AG04450 (cell line): ENCODE results near the gene FILIP1. TPM values are rescaled to one million over a fixed set of nuclear protein-coding genes. Genes with fewer than 3 reads are reported as not detected.
A peak's percentile ranks its signal among the peaks of the same experiment; 100 is the strongest.

Experiments used
- CTCF ChIA-PET: fragments of 300-600, 350-600 bp; formaldehyde crosslinking; extraction: SDS; loops from one replicate; lab custom pipeline; 2022; ENCODE audit warnings: antibody characterized with exemption, inconsistent platforms; lab: Charles Lee
- POLR2A ChIA-PET: fragments of 350-600 bp; formaldehyde crosslinking; extraction: SDS; loops from one replicate; lab custom pipeline; 2021; ENCODE audit warnings: antibody characterized with exemption, inconsistent platforms; lab: Yijun Ruan, JAX
- DNase-seq: peaks from one replicate; pipeline ENCODE4 v3.0.0-alpha.2; 2011; ENCODE audit warnings: low read depth, low spot score
- H3K27ac ChIP-seq: one replicate; pipeline ENCODE4 v1.5.1; 2012; ENCODE audit warnings: low read depth, low read length, control low read depth
- H3K27me3 ChIP-seq: one replicate; pipeline ENCODE4 v1.6.0; 2012; ENCODE audit warnings: low read length; ENCODE audit not compliant: control insufficient read depth, insufficient read depth
- H3K4me3 ChIP-seq: 2 replicates; pipeline ENCODE4 v1.5.1; 2011; ENCODE audit warnings: mild to moderate bottlenecking, low read depth, low read length, control low read depth
- H3K9me3 ChIP-seq: 2 replicates; pipeline ENCODE4 v1.5.1; 2012; ENCODE audit warnings: low read length; ENCODE audit not compliant: control insufficient read depth, insufficient read depth
- CTCF ChIP-seq: IDR thresholded peaks from 2 replicates; pipeline ENCODE4 v1.5.1; 2011; ENCODE audit warnings: low read depth, low read length, control low read depth, inconsistent platforms
- polyA plus RNA-seq: library from polyadenylated mRNA; depleted of rRNA; stranded (reverse); fragments of >200 nt; gene quantifications from 2 replicates; pipeline ENCODE4 v1.2.3, GENCODE V29; 2011

FILIP1 gene
- polyA plus RNA-seq, 1 experiment = 0.12 TPM

GRCh38 chr6:75267461-75267860 is 226.1 kb downstream of the FILIP1 start:
- ChIA-PET POLR2A (interaction anchor here (0.9 kb wide), 1 partner anchor 279 kb away, joined by 3 read pairs; no protein-coding TSS in a partner anchor), CTCF (interaction anchor here (0.6 to 4.5 kb wide), 48 partner anchors 8 to 476 kb away, joined by 3 to 74 read pairs (median 4); partner anchors contain the start of genes COX7A2 and TMEM30A)
- no peak overlapping the region for H3K4me3 ChIP-seq
- H3K9me3 ChIP-seq = no peaks in the 10 kb centered on the region
- no peak overlapping the region for H3K27ac ChIP-seq
- no peaks in the 10 kb centered on the region for H3K27me3 ChIP-seq
- TF ChIP-seq CTCF = no peak
- no peak for DNase-seq

- POLR2A ChIA-PET = no interaction called here
- no peak for DNase-seq
- Histone ChIP-seq H3K4me3 (no peak overlapping the region), H3K27ac (no peak overlapping the region), H3K27me3 (no peaks in the 10 kb centered on the region), H3K9me3 (no peaks in the 10 kb centered on the region)
- peak; percentile 86 for TF ChIP-seq CTCF
- CTCF ChIA-PET = interaction anchor here (0.6 to 4.5 kb wide), 52 partner anchors 9 to 477 kb away, joined by 3 to 74 read pairs (median 4); partner anchors contain the start of genes COX7A2 and TMEM30A
These were observed 226.8 kb downstream of the FILIP1 start for GRCh38 chr6:75266716-75267291.

- POLR2A ChIA-PET = no interaction called here
- Histone ChIP-seq H3K4me3 (no peak overlapping the region), H3K9me3 (no peaks in the 10 kb centered on the region), H3K27ac (no peak overlapping the region), H3K27me3 (no peaks in the 10 kb centered on the region)
- DNase-seq = no peak
- no peak for TF ChIP-seq CTCF
- CTCF ChIA-PET = interaction anchor here (0.8 to 1.6 kb wide), 2 partner anchors 264 to 283 kb away, joined by 3 to 12 read pairs; no protein-coding TSS in a partner anchor
These were observed 230.2 kb downstream of the FILIP1 start for GRCh38 chr6:75263401-75263750.

GRCh38 chr6:75262716-75263400 is 230.7 kb downstream of the FILIP1 start:
- ChIA-PET CTCF (interaction anchor here (0.6 to 1.6 kb wide), 4 partner anchors 34 to 284 kb away, joined by 3 to 12 read pairs (median 3); no protein-coding TSS in a partner anchor), POLR2A (no interaction called here)
- Histone ChIP-seq H3K4me3 (no peak overlapping the region), H3K9me3 (no peaks in the 10 kb centered on the region), H3K27me3 (no peaks in the 10 kb centered on the region), H3K27ac (no peak overlapping the region)
- TF ChIP-seq CTCF = no peak
- DNase-seq = no peak

- ChIA-PET POLR2A (no interaction called here), CTCF (interaction anchor here (0.7 to 1.2 kb wide), 3 partner anchors 9 to 285 kb away, joined by 3 to 4 read pairs (median 4); no protein-coding TSS in a partner anchor)
- no peaks in the 10 kb centered on the region for H3K27me3 ChIP-seq
- H3K27ac ChIP-seq = no peak overlapping the region
- no peaks in the 10 kb centered on the region for H3K9me3 ChIP-seq
- no peak for DNase-seq
- no peak overlapping the region for H3K4me3 ChIP-seq
- TF ChIP-seq CTCF = no peak
These were observed 232.3 kb downstream of the FILIP1 start for GRCh38 chr6:75261299-75261698.
